ENCODE data around the gene ING4. TPM values are rescaled to one million over a fixed set of nuclear protein-coding genes. Genes with fewer than 3 reads are reported as not detected.

The ING4 gene
- total RNA-seq, 4 donors from 2014 or later: 12.8 to 28.9 (median 19.7) TPM

- Histone ChIP-seq H3K36me3 (no peaks in the 10 kb centered on the region), H3K4me3 (no peak overlapping the region), H3K27me3 (peaks cover 0 to 9% (median 6%) of the 10 kb centered on the region in 3 donors), H3K4me1 (peaks cover 16 to 25% of the 10 kb centered on the region in 2 donors), H3K9me3 (no peaks in the 10 kb centered on the region), H3K27ac (peak overlapping the region in 2 of 4 donors; percentile 85 to 93)
- ATAC-seq: no peak
- in situ Hi-C loops (cut with MboI; ENCODE audit: low sequenced_read_pairs in 4 of 4) (no loop called here), intact Hi-C loops (cut with DNase I; ENCODE audit: low total_unique reads) (loop anchor here (2.0 kb wide), 1 partner anchor 31 kb away; the partner anchor contains the start of gene ACRBP)
- DNase-seq: no peak
- TF ChIP-seq POLR2A (IDR thresholded peaks at IDR 0.05): no peak
- no peak for TF ChIP-seq CTCF (IDR thresholded peaks at IDR 0.05 in 4 of 5, conservative IDR thresholded peaks at IDR 0.05 in 1 of 5)
These were observed 47.1 kb downstream of the ING4 start for GRCh38 chr12:6615802-6616201.

GRCh38 chr12:6614513-6615172 is 48.3 kb downstream of the ING4 start:
- DNase-seq (no peak), ATAC-seq (no peak)
- TF ChIP-seq POLR2A (IDR thresholded peaks at IDR 0.05) (no peak), CTCF (IDR thresholded peaks at IDR 0.05 in 4 of 5, conservative IDR thresholded peaks at IDR 0.05 in 1 of 5) (no peak)
- H3K36me3 ChIP-seq: no peaks in the 10 kb centered on the region
- H3K9me3 ChIP-seq: no peaks in the 10 kb centered on the region
- H3K27me3 ChIP-seq: no peaks in the 10 kb centered on the region
- peaks cover 16 to 25% of the 10 kb centered on the region in 2 donors for H3K4me1 ChIP-seq
- peak overlapping the region; percentile 74 to 93 (median 84) for H3K27ac ChIP-seq
- H3K4me3 ChIP-seq: no peak overlapping the region
- in situ Hi-C loops (cut with MboI; ENCODE audit: low sequenced_read_pairs in 4 of 4) (no loop called here), intact Hi-C loops (cut with DNase I; ENCODE audit: low total_unique reads) (loop anchor here (1.0 kb wide), 1 partner anchor 49 kb away; the partner anchor contains the start of gene ING4)

- DNase-seq (peak; percentile 70 to 83), ATAC-seq (peak; percentile 75 to 81)
- intact Hi-C loops (cut with DNase I; ENCODE audit: low total_unique reads): loop anchor here (1.0 kb wide), 2 partner anchors 49 to 75 kb away; partner anchors contain the start of genes ING4 and ZNF384
- in situ Hi-C loops (cut with MboI; ENCODE audit: low sequenced_read_pairs in 4 of 4): no loop called here
- Histone ChIP-seq H3K27ac (peak overlapping the region; percentile 74 to 93 (median 84)), H3K4me1 (peaks cover 16 to 25% of the 10 kb centered on the region in 2 donors), H3K4me3 (no peak overlapping the region), H3K9me3 (no peaks in the 10 kb centered on the region), H3K27me3 (no peaks in the 10 kb centered on the region), H3K36me3 (no peaks in the 10 kb centered on the region)
- no peak for TF ChIP-seq POLR2A (IDR thresholded peaks at IDR 0.05)
- no peak for TF ChIP-seq CTCF (IDR thresholded peaks at IDR 0.05 in 4 of 5, conservative IDR thresholded peaks at IDR 0.05 in 1 of 5)
These were observed 49.0 kb downstream of the ING4 start for GRCh38 chr12:6613776-6614512.

- DNase-seq (peak in 1 of 2 donors; percentile 42), ATAC-seq (peak; percentile 4 to 13)
- Histone ChIP-seq H3K9me3 (no peaks in the 10 kb centered on the region), H3K27me3 (no peaks in the 10 kb centered on the region), H3K36me3 (no peaks in the 10 kb centered on the region), H3K4me1 (peaks cover 16 to 25% of the 10 kb centered on the region in 2 donors), H3K27ac (peak overlapping the region; percentile 74 to 93 (median 84)), H3K4me3 (peak overlapping the region in 3 of 4 donors; percentile 24 to 25 (median 24))
- no peak for TF ChIP-seq POLR2A (IDR thresholded peaks at IDR 0.05)
- no peak for TF ChIP-seq CTCF (IDR thresholded peaks at IDR 0.05 in 4 of 5, conservative IDR thresholded peaks at IDR 0.05 in 1 of 5)
- intact Hi-C loops (cut with DNase I; ENCODE audit: low total_unique reads): loop anchor here (1.0 kb wide), 1 partner anchor 76 kb away; the partner anchor contains the start of gene ZNF384
- in situ Hi-C loops (cut with MboI; ENCODE audit: low sequenced_read_pairs in 4 of 4): no loop called here
These were observed 49.7 kb downstream of the ING4 start for GRCh38 chr12:6613015-6613775.
